GM19240 (cell line): ENCODE measurements around the gene KNDC1.

Source experiments
- DNase-seq: peaks from one replicate; pipeline ENCODE4 v3.0.0; 2011; ENCODE audit warnings: low spot score; ENCODE audit not compliant: insufficient read length

Gene KNDC1

GRCh38 chr10:133205146-133205545 is 45.1 kb downstream of the KNDC1 start:
- DNase-seq: no peak

GRCh38 chr10:133206356-133207040 is 46.5 kb downstream of the KNDC1 start:
- DNase-seq: no peak

- no peak for DNase-seq
These were observed 47.1 kb downstream of the KNDC1 start for GRCh38 chr10:133207041-133207600.

GRCh38 chr10:133207627-133208026 is 47.6 kb downstream of the KNDC1 start:
- DNase-seq: no peak

- no peak for DNase-seq
These were observed 48.4 kb downstream of the KNDC1 start for GRCh38 chr10:133208466-133208865.

GRCh38 chr10:133209117-133209516 is 49.1 kb downstream of the KNDC1 start:
- no peak for DNase-seq

- DNase-seq: no peak
These were observed 49.6 kb downstream of the KNDC1 start for GRCh38 chr10:133209641-133210040.

GRCh38 chr10:133210398-133211140 is 50.5 kb downstream of the KNDC1 start:
- DNase-seq: no peak

- no peak for DNase-seq
These were observed 51.3 kb downstream of the KNDC1 start for GRCh38 chr10:133211141-133211830.

- no peak for DNase-seq
These were observed 52.2 kb downstream of the KNDC1 start for GRCh38 chr10:133211959-133212852.

- DNase-seq: no peak
These were observed 53.0 kb downstream of the KNDC1 start for GRCh38 chr10:133212853-133213494.

GRCh38 chr10:133213641-133214467 is 53.8 kb downstream of the KNDC1 start:
- DNase-seq: no peak

GRCh38 chr10:133214468-133215410 is 54.7 kb downstream of the KNDC1 start:
- DNase-seq: no peak

- no peak for DNase-seq
These were observed 55.6 kb downstream of the KNDC1 start for GRCh38 chr10:133215586-133215985.

- no peak for DNase-seq
These were observed 56.8 kb downstream of the KNDC1 start for GRCh38 chr10:133216776-133217175.

GRCh38 chr10:133217800-133218589 is 58.0 kb downstream of the KNDC1 start:
- DNase-seq: no peak

GRCh38 chr10:133218891-133219290 is 58.9 kb downstream of the KNDC1 start:
- DNase-seq: no peak

GRCh38 chr10:133219782-133220181 is 59.8 kb downstream of the KNDC1 start:
- no peak for DNase-seq
